ENCODE measurements around the gene CYGB. TPM values are rescaled to one million over a fixed set of nuclear protein-coding genes. Genes with fewer than 3 reads are reported as not detected.
A peak's percentile ranks its signal among the peaks of the same experiment; 100 is the strongest.

The CYGB gene
- total and polyA plus RNA-seq, 4 donors: 9.0 to 34.4 (median 24.2) TPM

Small RNA genes within 50 kb of the gene (small RNA-seq; reads per million reads assigned to genes)
- gene SNORD1A (ENCODE audit: low replicate concordance) (not detected), gene SNORD1B (ENCODE audit: low replicate concordance) (296 reads per million, percentile 99 among the genes with 10 or more reads in this experiment)

Other genes starting within 250 kb of the CYGB start
- 1 to 10 TPM; 3.7 to 7.5 TPM for gene QRICH2, start 229.4 kb downstream of the CYGB start, total RNA-seq
- 10 to 100 TPM; 14.6 to 21.4 TPM for gene QRICH2, start 229.4 kb downstream of the CYGB start, polyA plus RNA-seq (ENCODE audit: insufficient read length in 2 of 2)
- 10 to 100 TPM; 71.7 to 72.3 TPM for gene PRPSAP1, start 183.8 kb downstream of the CYGB start, total RNA-seq
- gene PRPSAP1, start 183.8 kb downstream of the CYGB start, polyA plus RNA-seq (ENCODE audit: insufficient read length in 2 of 2): 100 to 1,000 TPM; 101 to 105 TPM
- 10 to 100 TPM in 1 of 2 donors, 1 to 10 TPM in 1; 3.8 to 14.5 TPM for gene SPHK1, start 153.1 kb downstream of the CYGB start, total RNA-seq
- gene SPHK1, start 153.1 kb downstream of the CYGB start, polyA plus RNA-seq (ENCODE audit: insufficient read length in 2 of 2): 1 to 10 TPM; 3.3 to 7.4 TPM
- 10 to 100 TPM; 25.0 to 33.2 TPM for gene UBE2O, start 84.6 kb downstream of the CYGB start, total RNA-seq
- 10 to 100 TPM; 38.4 to 47.4 TPM for gene UBE2O, start 84.6 kb downstream of the CYGB start, polyA plus RNA-seq (ENCODE audit: insufficient read length in 2 of 2)
- gene AANAT, start 70.1 kb downstream of the CYGB start, total RNA-seq: under 1 TPM; 0.20 to 0.28 TPM
- under 1 TPM; 0.60 to 0.83 TPM for gene AANAT, start 70.1 kb downstream of the CYGB start, polyA plus RNA-seq (ENCODE audit: insufficient read length in 2 of 2)
- gene RHBDF2, start 36.3 kb downstream of the CYGB start, total RNA-seq: 1 to 10 TPM; 6.3 to 7.1 TPM
- gene RHBDF2, start 36.3 kb downstream of the CYGB start, polyA plus RNA-seq (ENCODE audit: insufficient read length in 2 of 2): 10 to 100 TPM; 10.6 to 10.9 TPM
- gene PRCD, start 2.3 kb upstream of the CYGB start, total RNA-seq: 1 to 10 TPM; 4.0 to 8.9 TPM
- gene PRCD, start 2.3 kb upstream of the CYGB start, polyA plus RNA-seq (ENCODE audit: insufficient read length in 2 of 2): 10 to 100 TPM in 1 of 2 donors, 1 to 10 TPM in 1; 9.8 to 11.8 TPM
- gene ST6GALNAC2, start 48.2 kb upstream of the CYGB start, total RNA-seq: 10 to 100 TPM; 26.0 to 29.1 TPM
- 10 to 100 TPM in 1 of 2 donors, 1 to 10 TPM in 1; 8.0 to 20.4 TPM for gene ST6GALNAC2, start 48.2 kb upstream of the CYGB start, polyA plus RNA-seq (ENCODE audit: insufficient read length in 2 of 2)
- 1 to 10 TPM; 1.2 to 3.3 TPM for gene ST6GALNAC1, start 106.0 kb upstream of the CYGB start, total RNA-seq
- 1 to 10 TPM; 4.6 TPM for gene ST6GALNAC1, start 106.0 kb upstream of the CYGB start, polyA plus RNA-seq (ENCODE audit: insufficient read length in 2 of 2)
- gene MXRA7, start 173.3 kb upstream of the CYGB start, total RNA-seq: 100 to 1,000 TPM; 136 to 167 TPM
- gene MXRA7, start 173.3 kb upstream of the CYGB start, polyA plus RNA-seq (ENCODE audit: insufficient read length in 2 of 2): 100 to 1,000 TPM; 154 to 173 TPM
- gene JMJD6, start 188.9 kb upstream of the CYGB start, total RNA-seq: 10 to 100 TPM; 15.4 to 16.4 TPM
- 10 to 100 TPM; 18.6 to 26.2 TPM for gene JMJD6, start 188.9 kb upstream of the CYGB start, polyA plus RNA-seq (ENCODE audit: insufficient read length in 2 of 2)
- gene METTL23, start 189.1 kb upstream of the CYGB start, total RNA-seq: 10 to 100 TPM; 17.5 to 30.2 TPM
- gene METTL23, start 189.1 kb upstream of the CYGB start, polyA plus RNA-seq (ENCODE audit: insufficient read length in 2 of 2): 10 to 100 TPM; 25.9 to 28.2 TPM
- gene SRSF2, start 199.6 kb upstream of the CYGB start, total RNA-seq: 100 to 1,000 TPM in 1 of 2 donors, 10 to 100 TPM in 1; 78.3 to 161 TPM
- 100 to 1,000 TPM; 264 to 268 TPM for gene SRSF2, start 199.6 kb upstream of the CYGB start, polyA plus RNA-seq (ENCODE audit: insufficient read length in 2 of 2)
- gene MFSD11, start 200.4 kb upstream of the CYGB start, total RNA-seq: 10 to 100 TPM; 37.1 to 72.9 TPM
- gene MFSD11, start 200.4 kb upstream of the CYGB start, polyA plus RNA-seq (ENCODE audit: insufficient read length in 2 of 2): 10 to 100 TPM; 28.9 to 45.5 TPM

All from spinal cord (tissue), 4 donors.